GM12878 (cell line): ENCODE measurements around the gene RXRG. TPM values are rescaled to one million over a fixed set of nuclear protein-coding genes. Genes with fewer than 3 reads are reported as not detected.

ENCODE experiments used
- ATAC-seq: fragments of 200-7000 bp; cut with Tn5 transposase; 3 replicates; pipeline ENCODE4 v1.9.1; 2020; ENCODE audit warnings: mild to moderate bottlenecking, moderate library complexity
- BruUV-seq: library from RNA; stranded (reverse); fragments of 400-500 nt; replicated peaks from 2 replicates; lab custom pipeline; 2021; lab: Mats Ljungman, UMichigan
- CTCF ChIA-PET: fragments of 300-600 bp; sonication (Branson Sonifier 250); formaldehyde crosslinking; extraction: SDS; loops from one replicate; lab custom pipeline; 2021; ENCODE audit warnings: inconsistent platforms; lab: Yijun Ruan, JAX
- POLR2A ChIA-PET: fragments of 350-600 bp; formaldehyde crosslinking; extraction: SDS; loops from one replicate; lab custom pipeline; 2021; ENCODE audit warnings: inconsistent platforms; lab: Charles Lee
- RAD21 ChIA-PET: fragments of 300-600 bp; sonication (Branson Sonifier 250); formaldehyde crosslinking; loops from one replicate; lab custom pipeline; 2023; ENCODE audit warnings: antibody characterized with exemption; ENCODE audit not compliant: unreplicated experiment; lab: Charles Lee
- SMC1A ChIA-PET: fragments of 300-600 bp; sonication (Branson Sonifier 250); formaldehyde crosslinking; loops from one replicate; lab custom pipeline; 2023; ENCODE audit not compliant: unreplicated experiment, uncharacterized antibody; lab: Charles Lee
- DNase-seq: peaks from one replicate; pipeline ENCODE4 v3.0.0-alpha.2; 2011; ENCODE audit warnings: low read depth, low spot score
- FAIRE-seq: peaks from 3 replicates; lab custom pipeline; 2011; peaks lifted over from hg19 to GRCh38; lab: Jason Lieb, UNC
- H2AFZ ChIP-seq: 2 replicates; pipeline ENCODE4 v1.6.0; 2011; ENCODE audit warnings: low read depth, low read length, control low read depth; ENCODE audit not compliant: control insufficient read depth
- H3K27ac ChIP-seq: 2 replicates; pipeline ENCODE4 v1.5.1; 2011; ENCODE audit warnings: control low read depth; ENCODE audit not compliant: control insufficient read depth, insufficient read depth
- H3K27me3 ChIP-seq, 2 experiments: replicated peaks in 1 of 2; 2 replicates each; pipeline versions ENCODE4 v1.6.0 to v1.6.1; 2011; ENCODE audit warnings: low read length in 1 of 2; ENCODE audit not compliant: control insufficient read depth in 2 of 2, insufficient read depth in 2 of 2
- H3K36me3 ChIP-seq, 2 experiments: 2 replicates each; pipeline ENCODE4 v1.5.1; 2011; ENCODE audit warnings: low read length in 1 of 2; ENCODE audit not compliant: control insufficient read depth in 2 of 2, insufficient read depth in 2 of 2
- H3K4me1 ChIP-seq: 2 replicates; pipeline ENCODE4 v1.6.1; 2011; ENCODE audit warnings: mild to moderate bottlenecking, low read length, moderate library complexity, mixed read lengths; ENCODE audit not compliant: control insufficient read depth, insufficient read depth
- H3K4me2 ChIP-seq: 2 replicates; pipeline ENCODE4 v1.6.0; 2011; ENCODE audit warnings: control low read depth; ENCODE audit not compliant: control insufficient read depth, insufficient read depth
- H3K4me3 ChIP-seq: fragments of 200-600 bp; sonication (generic); 2 replicates; pipeline ENCODE4 v1.5.1; 2016
- H3K79me2 ChIP-seq: 2 replicates; pipeline ENCODE4 v1.6.0; 2011; ENCODE audit warnings: low read length; ENCODE audit not compliant: control insufficient read depth, insufficient read depth
- H3K9ac ChIP-seq: 2 replicates; pipeline ENCODE4 v1.8.0; 2011; ENCODE audit warnings: low read length, control low read depth, mixed read lengths; ENCODE audit not compliant: control insufficient read depth, insufficient read depth
- H3K9me3 ChIP-seq: replicated peaks from 3 replicates; pipeline ENCODE4 v1.5.1; 2011; ENCODE audit warnings: mild to moderate bottlenecking, low read length; ENCODE audit not compliant: control insufficient read depth, insufficient read depth
- H4K20me1 ChIP-seq: 2 replicates; pipeline ENCODE4 v1.6.0; 2011; ENCODE audit not compliant: control insufficient read depth, insufficient read depth
- CBX3 ChIP-seq: fragments of 200-600 bp; sonication (generic); IDR thresholded peaks from 2 replicates; pipeline ENCODE4 v1.6.1; 2016; ENCODE audit warnings: low read depth, borderline replicate concordance
- CEBPZ ChIP-seq: fragments of 150-350 bp; IDR thresholded peaks from 2 replicates; pipeline ENCODE4 v1.6.1; 2016; ENCODE audit warnings: low read depth, low read length
- E2F4 ChIP-seq: IDR thresholded peaks from 2 replicates; pipeline ENCODE4 v1.6.1; 2012; ENCODE audit warnings: low read depth, low read length, improper control_type of control experiment
- EGR1 ChIP-seq, 2 experiments: IDR thresholded peaks; 1 replicate in 1 of 2; 2 replicates in 1 of 2; pipeline ENCODE4 v1.6.1; 2011 to 2012; ENCODE audit warnings: low read depth in 2 of 2, low read length in 2 of 2, borderline replicate concordance in 1 of 2, mild to moderate bottlenecking in 1 of 2, moderate library complexity in 1 of 2
- HCFC1 ChIP-seq: fragments of 150-350 bp; IDR thresholded peaks from 2 replicates; pipeline ENCODE4 v1.6.1; 2014; ENCODE audit warnings: low read length
- IRF5 ChIP-seq: fragments of 450-650 bp; IDR thresholded peaks from 2 replicates; pipeline ENCODE4 v1.6.1; 2017; ENCODE audit warnings: borderline replicate concordance
- KAT2A ChIP-seq: conservative IDR thresholded peaks from 2 replicates; pipeline ENCODE4 v1.6.1; 2011; ENCODE audit warnings: low read depth, low read length; ENCODE audit not compliant: control insufficient read depth
- NFIC ChIP-seq: IDR thresholded peaks from 2 replicates; pipeline ENCODE4 v1.6.1; 2012; ENCODE audit warnings: low read depth, mild to moderate bottlenecking, inconsistent platforms, low read length, moderate library complexity
- NFXL1 ChIP-seq: fragments of 450-650 bp; IDR thresholded peaks from 2 replicates; pipeline ENCODE4 v1.6.1; 2017; ENCODE audit warnings: antibody characterized with exemption, mild to moderate bottlenecking, borderline replicate concordance
- RAD21 ChIP-seq: IDR thresholded peaks from 2 replicates; pipeline ENCODE4 v1.6.1; 2011; ENCODE audit warnings: mild to moderate bottlenecking, low read depth, low read length, moderate library complexity; ENCODE audit not compliant: insufficient read depth
- RCOR1 ChIP-seq: conservative IDR thresholded peaks from 2 replicates; pipeline ENCODE4 v1.6.1; 2012; ENCODE audit warnings: low read depth, low read length, improper control_type of control experiment
- SMAD5 ChIP-seq: IDR thresholded peaks from 2 replicates; pipeline ENCODE4 v1.6.1; 2016; ENCODE audit warnings: antibody characterized with exemption, low read depth
- ZBED1 ChIP-seq: IDR thresholded peaks from 2 replicates; pipeline ENCODE4 v1.6.1; 2016; ENCODE audit warnings: borderline replicate concordance
- ZNF384 ChIP-seq: IDR thresholded peaks from 2 replicates; pipeline ENCODE4 v1.6.1; 2012; ENCODE audit warnings: low read depth, mild to moderate bottlenecking, low read length, improper control_type of control experiment, borderline replicate concordance
- ZNF592 ChIP-seq: fragments of 450-650 bp; IDR thresholded peaks from 2 replicates; pipeline ENCODE4 v1.6.1; 2017; ENCODE audit warnings: mild to moderate bottlenecking, moderate library complexity
- ZSCAN29 ChIP-seq: fragments of 450-650 bp; IDR thresholded peaks from 2 replicates; pipeline ENCODE4 v1.6.1; 2017; ENCODE audit warnings: mild to moderate bottlenecking, moderate library complexity
- WGBS: methylation state at CpG from one replicate; pipeline ENCODE4 v1.1.6; 2016; ENCODE audit warnings: low lambda C conversion rate; ENCODE audit not compliant: insufficient replicate concordance, insufficient coverage; ENCODE audit errors: missing lambda C conversion rate; 5-methylcytosine and 5-hydroxymethylcytosine counted together
- in situ Hi-C: fragments of 300-500 bp; cut with MboI; formaldehyde crosslinking; loops from 9 replicates; pipeline ENCODE4 v1.14.3; 2018; ENCODE audit warnings: mixed read lengths
- intact Hi-C: fragments of 100-400 bp; cut with micrococcal nuclease; formaldehyde crosslinking; loops from one replicate; pipeline ENCODE4 v1.14.2; 2022; ENCODE audit not compliant: unreplicated experiment
- polyA plus RNA-seq, 11 experiments: library from polyadenylated mRNA; depleted of rRNA in 4 of 11; unstranded in 6 of 11; stranded (reverse) in 5 of 11; fragments of >200 nt; fragmentation: Nextera tagmentation in 4 of 11; fragmentation: Illumina TruSeq in 1 of 11; extraction: Ambion mirVana in 4 of 11; extraction: Trizol in 1 of 11; gene quantifications; 1 replicate in 1 of 11; 2 replicates in 10 of 11; pipeline versions ENCODE4 v1.2.1 to v1.2.3, GENCODE V29; 2011 to 2016; ENCODE audit warnings: inconsistent platforms in 2 of 11, missing spikeins in 2 of 11, low read depth in 1 of 11
- total RNA-seq, 4 experiments: library from RNA; depleted of rRNA in 3 of 4; stranded (reverse); fragments of >200 nt in 3 of 4; fragmentation: Illumina TruSeq in 1 of 4; extraction: Trizol in 1 of 4; gene quantifications; 2 replicates each; pipeline versions ENCODE4 v1.2.1 to v1.2.3, GENCODE V29; 2013 to 2021

RXRG gene
- total and polyA plus RNA-seq, 10 of the 15 experiments (the other 5 are each of a cell fraction or from before 2014, with no cell fraction given) = 0.10 TPM; not detected in 9

- POLR2A ChIA-PET = no interaction called here
- in situ Hi-C loops (no loop called here), intact Hi-C loops (no loop called here)
- no peaks in the 10 kb centered on the region for H3K4me1 ChIP-seq
- H3K27ac ChIP-seq = no peak overlapping the region
- no peaks in the 10 kb centered on the region for H3K36me3 ChIP-seq
- H3K27me3 ChIP-seq = peaks cover 3 to 4% of the 10 kb centered on the region in 2 experiments; a peak in 1 of 4 replicates
- 19% methylated on average over 1 of the region's 1 CpG for WGBS
- BruUV-seq = no TSS peak
- no peak overlapping the region for H3K9ac ChIP-seq
- no peaks in the 10 kb centered on the region for H3K79me2 ChIP-seq
- H2AFZ ChIP-seq = no peak overlapping the region
- ATAC-seq (no peak), FAIRE-seq (no peak), DNase-seq (no peak)
- no peak overlapping the region for H3K4me2 ChIP-seq
- CTCF ChIA-PET = no interaction called here
- H4K20me1 ChIP-seq = no peaks in the 10 kb centered on the region
- SMC1A ChIA-PET = no interaction called here
- no peak overlapping the region for H3K4me3 ChIP-seq
- H3K9me3 ChIP-seq = no peaks in the 10 kb centered on the region
- RAD21 ChIA-PET = interaction anchor here (1.7 kb wide), 1 partner anchor 56 kb away, joined by 3 read pairs; no protein-coding TSS in a partner anchor
- TF ChIP-seq RCOR1 (no peak), CEBPZ (no peak), ZNF384 (no peak), EGR1 (IDR thresholded peaks at IDR 0.05; ENCODE audit: borderline replicate concordance in 1 of 2, low read depth in 2 of 2, low read length in 2 of 2) (no peak), SMAD5 (no peak), NFIC (no peak), ZSCAN29 (no peak), ZBED1 (no peak), CBX3 (no peak), RAD21 (no peak), E2F4 (no peak), ZNF592 (no peak), HCFC1 (no peak), IRF5 (no peak), NFXL1 (no peak), KAT2A (no peak)
These were observed 4.2 kb upstream of the RXRG start for GRCh38 chr1:165449131-165449530.
